Measurements from ENCODE around the gene TMEM163. TPM values are rescaled to one million over a fixed set of nuclear protein-coding genes. Genes with fewer than 3 reads are reported as not detected.

The TMEM163 gene
- total RNA-seq, 1 experiment from 2014 or later: 0.04 TPM

- Histone ChIP-seq H3K27ac (no peak overlapping the region), H3K9me3 (replicated peaks) (0 out of 2 replicates have a peak, but pooled peaks cover 2% of the 10 kb centered on the region), H3K36me3 (peaks cover 40% of the 10 kb centered on the region), H3K4me1 (no peaks in the 10 kb centered on the region), H3K27me3 (no peaks in the 10 kb centered on the region), H3K4me3 (no peak overlapping the region)
- DNase-seq: no peak
Observed at GRCh38 chr2:134425724-134426496, 292.9 kb downstream of the TMEM163 start.

- Histone ChIP-seq H3K27me3 (no peaks in the 10 kb centered on the region), H3K4me1 (no peaks in the 10 kb centered on the region), H3K9me3 (replicated peaks) (0 out of 2 replicates have a peak, but pooled peaks cover 2% of the 10 kb centered on the region), H3K36me3 (peaks cover 30% of the 10 kb centered on the region), H3K4me3 (no peak overlapping the region), H3K27ac (no peak overlapping the region)
- no peak for DNase-seq
Observed at GRCh38 chr2:134421556-134422328, 297.1 kb downstream of the TMEM163 start.

DNA sequence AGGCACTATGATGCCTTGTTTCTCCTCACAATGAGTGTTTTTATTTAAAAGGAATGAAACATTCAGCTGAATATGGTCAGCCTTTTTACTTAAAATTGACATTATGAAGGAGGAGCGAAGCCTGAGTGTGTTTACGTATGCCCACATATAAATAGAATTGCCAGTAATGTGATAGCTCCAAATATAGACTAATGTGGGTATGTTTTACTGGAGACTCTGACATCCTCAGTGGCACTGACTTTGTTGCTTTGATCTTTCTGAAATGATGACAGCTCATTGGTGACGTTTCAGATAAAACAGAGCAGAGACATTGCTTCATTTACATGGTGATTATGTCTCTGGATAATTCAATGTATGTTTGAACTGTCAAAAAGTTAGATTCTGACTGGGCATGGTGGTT, 297.9 kb downstream of the TMEM163 start:
- no peak for DNase-seq
- Histone ChIP-seq H3K9me3 (replicated peaks) (no peaks in the 10 kb centered on the region), H3K4me3 (no peak overlapping the region), H3K27ac (no peak overlapping the region), H3K27me3 (no peaks in the 10 kb centered on the region), H3K36me3 (peaks cover 25% of the 10 kb centered on the region), H3K4me1 (no peaks in the 10 kb centered on the region)

DNA sequence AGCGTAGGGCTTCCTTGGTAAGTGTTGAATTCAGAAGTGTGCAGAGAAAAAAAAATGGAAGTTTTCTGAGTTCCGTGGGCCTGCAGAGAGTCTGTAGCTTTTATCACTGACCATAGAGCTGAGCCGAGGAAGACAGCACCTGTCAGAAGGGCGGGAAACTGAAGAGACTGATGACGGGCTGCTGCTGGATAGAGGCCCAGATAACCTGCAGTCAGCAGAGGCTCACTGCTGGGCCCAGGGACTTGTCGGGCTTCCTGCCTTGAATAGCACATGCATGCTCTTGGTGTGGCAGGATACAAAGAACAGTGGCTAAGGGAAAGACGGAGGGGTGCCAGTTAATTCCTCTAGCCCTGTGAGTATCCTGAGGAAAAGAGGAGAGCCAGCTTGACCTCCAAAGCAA, 298.5 kb downstream of the TMEM163 start:
- no peak overlapping the region for H3K27ac ChIP-seq
- H3K4me1 ChIP-seq: no peaks in the 10 kb centered on the region
- no peak for DNase-seq

DNA sequence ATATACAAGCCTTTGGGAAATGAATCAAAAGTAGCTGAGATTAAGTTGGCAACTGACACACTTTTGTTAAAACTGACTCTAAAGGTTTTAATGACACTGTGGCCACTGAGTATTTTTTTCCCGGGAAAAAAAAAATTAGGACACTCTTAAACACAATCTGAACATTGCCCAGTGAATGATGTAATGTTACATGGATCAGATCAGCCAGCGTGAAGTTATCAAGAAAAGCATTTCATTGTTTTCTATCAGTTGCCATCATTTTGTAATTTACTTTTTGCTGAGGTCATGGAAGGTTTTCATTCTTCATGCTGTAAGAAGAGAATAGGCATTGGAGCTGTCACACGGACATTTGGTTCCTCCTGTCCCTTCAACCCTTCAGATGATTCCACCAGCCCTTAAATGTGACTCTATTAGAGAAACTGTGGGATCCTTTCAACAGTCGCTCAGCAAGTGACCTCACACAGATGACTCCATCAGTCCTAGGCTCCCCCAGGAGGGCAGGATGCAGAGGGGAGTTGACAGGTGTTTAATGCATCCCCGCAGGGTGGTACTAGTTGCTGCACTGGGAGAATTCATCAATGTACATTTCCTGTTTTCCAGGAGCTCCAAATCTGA, 300.7 kb downstream of the TMEM163 start:
- DNase-seq: peak in 1 of 2 experiments; percentile 20
- no peak overlapping the region for H3K4me3 ChIP-seq
- H3K9me3 ChIP-seq (replicated peaks): no peaks in the 10 kb centered on the region
- H3K27me3 ChIP-seq: no peaks in the 10 kb centered on the region
- H3K36me3 ChIP-seq: peaks cover 24% of the 10 kb centered on the region
- no peaks in the 10 kb centered on the region for H3K4me1 ChIP-seq
- H3K27ac ChIP-seq: no peak overlapping the region

More for the DNA sequence above, 298.5 kb downstream of the TMEM163 start:
- no peak overlapping the region for H3K4me3 ChIP-seq
- peaks cover 28% of the 10 kb centered on the region for H3K36me3 ChIP-seq
- H3K9me3 ChIP-seq (replicated peaks): no peaks in the 10 kb centered on the region
- H3K27me3 ChIP-seq: no peaks in the 10 kb centered on the region

DNA sequence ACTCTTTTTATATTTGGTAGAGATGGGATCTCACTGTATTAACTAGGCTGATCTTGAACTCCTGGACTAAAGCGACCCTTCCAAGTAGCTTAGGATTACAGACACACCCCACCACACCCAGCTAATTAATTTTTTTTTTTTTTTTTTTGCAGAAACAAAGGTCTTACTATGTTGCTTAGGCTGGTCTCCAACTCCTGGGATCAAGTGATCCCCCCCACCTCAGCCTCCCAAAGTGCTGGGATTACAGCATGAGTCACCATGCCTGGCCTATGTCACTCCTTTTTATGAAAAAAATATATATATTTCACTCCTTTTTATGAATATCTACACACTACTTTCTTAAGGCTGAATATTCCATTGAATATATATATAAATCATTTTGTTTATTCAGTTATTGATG, 302.2 kb downstream of the TMEM163 start:
- peaks cover 8% of the 10 kb centered on the region for H3K4me1 ChIP-seq
- peaks cover 14% of the 10 kb centered on the region for H3K36me3 ChIP-seq
- no peaks in the 10 kb centered on the region for H3K27me3 ChIP-seq
- DNase-seq: peak; percentile 20 to 48
- H3K27ac ChIP-seq: no peak overlapping the region
- H3K4me3 ChIP-seq: no peak overlapping the region
- no peaks in the 10 kb centered on the region for H3K9me3 ChIP-seq (replicated peaks)

- Histone ChIP-seq H3K36me3 (peaks cover 14% of the 10 kb centered on the region), H3K27ac (no peak overlapping the region), H3K9me3 (replicated peaks) (no peaks in the 10 kb centered on the region), H3K4me3 (no peak overlapping the region), H3K4me1 (peaks cover 15% of the 10 kb centered on the region), H3K27me3 (no peaks in the 10 kb centered on the region)
- no peak for DNase-seq
Observed at GRCh38 chr2:134416018-134416417, 302.8 kb downstream of the TMEM163 start.

- no peak overlapping the region for H3K27ac ChIP-seq
- no peak overlapping the region for H3K4me3 ChIP-seq
- H3K4me1 ChIP-seq: peaks cover 23% of the 10 kb centered on the region
- no peaks in the 10 kb centered on the region for H3K27me3 ChIP-seq
- H3K9me3 ChIP-seq (replicated peaks): no peaks in the 10 kb centered on the region
- DNase-seq: no peak
- peaks cover 12% of the 10 kb centered on the region for H3K36me3 ChIP-seq
Observed at GRCh38 chr2:134413912-134414311, 304.9 kb downstream of the TMEM163 start.

DNA sequence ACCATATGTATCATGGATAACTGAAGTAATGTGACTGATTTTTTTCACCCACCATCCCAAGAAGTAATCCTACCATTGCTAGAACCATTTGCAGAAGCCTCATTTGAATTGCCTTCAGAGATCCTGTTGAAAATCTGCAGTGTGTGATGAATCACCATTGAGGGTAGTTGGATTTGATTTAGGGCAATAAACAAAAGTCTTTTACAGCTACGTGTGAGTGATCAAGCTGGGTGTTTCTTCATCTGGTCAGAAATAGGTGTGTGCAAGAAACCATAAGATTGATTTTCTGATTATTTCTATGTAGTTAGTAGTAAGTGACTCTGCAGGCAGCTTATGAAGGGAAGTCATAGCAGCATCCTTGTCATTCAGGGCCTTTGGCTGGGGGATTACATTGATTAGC, 305.4 kb downstream of the TMEM163 start:
- DNase-seq: no peak
- Histone ChIP-seq H3K4me3 (no peak overlapping the region), H3K9me3 (replicated peaks) (no peaks in the 10 kb centered on the region), H3K36me3 (peaks cover 10% of the 10 kb centered on the region; the same call in 1 of the 2 replicates), H3K4me1 (peaks cover 28% of the 10 kb centered on the region), H3K27me3 (no peaks in the 10 kb centered on the region), H3K27ac (no peak overlapping the region)

DNA sequence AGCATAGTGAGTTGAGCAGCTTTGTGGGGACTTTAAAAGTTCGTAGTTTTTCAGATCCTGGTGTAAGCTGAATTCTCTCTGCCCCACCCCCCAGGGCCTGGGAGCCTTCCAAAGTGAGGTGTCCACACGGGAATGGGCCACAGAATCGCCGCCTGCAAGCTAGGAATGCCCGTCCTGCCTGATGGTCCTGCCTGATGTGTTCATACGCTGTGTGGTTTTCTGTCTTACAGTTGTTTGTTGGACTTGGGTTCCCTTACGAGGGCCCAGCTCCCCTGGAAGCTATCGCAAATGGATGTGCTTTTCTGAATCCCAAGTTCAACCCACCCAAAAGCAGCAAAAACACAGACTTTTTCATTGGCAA, 306.2 kb downstream of the TMEM163 start:
- Histone ChIP-seq H3K4me1 (peaks cover 28% of the 10 kb centered on the region), H3K27me3 (no peaks in the 10 kb centered on the region), H3K9me3 (replicated peaks) (no peaks in the 10 kb centered on the region), H3K36me3 (peaks cover 10% of the 10 kb centered on the region; the same call in 1 of the 2 replicates), H3K4me3 (no peak overlapping the region), H3K27ac (no peak overlapping the region)
- DNase-seq: no peak

- H3K9me3 ChIP-seq (replicated peaks): no peaks in the 10 kb centered on the region
- peak overlapping the region; percentile 59 for H3K27ac ChIP-seq
- H3K4me3 ChIP-seq: no peak overlapping the region
- peaks cover 10% of the 10 kb centered on the region; the same call in 1 of the 2 replicates for H3K36me3 ChIP-seq
- peak; percentile 81 to 91 for DNase-seq
- H3K27me3 ChIP-seq: no peaks in the 10 kb centered on the region
- H3K4me1 ChIP-seq: peaks cover 28% of the 10 kb centered on the region
Observed at GRCh38 chr2:134411828-134412638, 306.8 kb downstream of the TMEM163 start.

DNA sequence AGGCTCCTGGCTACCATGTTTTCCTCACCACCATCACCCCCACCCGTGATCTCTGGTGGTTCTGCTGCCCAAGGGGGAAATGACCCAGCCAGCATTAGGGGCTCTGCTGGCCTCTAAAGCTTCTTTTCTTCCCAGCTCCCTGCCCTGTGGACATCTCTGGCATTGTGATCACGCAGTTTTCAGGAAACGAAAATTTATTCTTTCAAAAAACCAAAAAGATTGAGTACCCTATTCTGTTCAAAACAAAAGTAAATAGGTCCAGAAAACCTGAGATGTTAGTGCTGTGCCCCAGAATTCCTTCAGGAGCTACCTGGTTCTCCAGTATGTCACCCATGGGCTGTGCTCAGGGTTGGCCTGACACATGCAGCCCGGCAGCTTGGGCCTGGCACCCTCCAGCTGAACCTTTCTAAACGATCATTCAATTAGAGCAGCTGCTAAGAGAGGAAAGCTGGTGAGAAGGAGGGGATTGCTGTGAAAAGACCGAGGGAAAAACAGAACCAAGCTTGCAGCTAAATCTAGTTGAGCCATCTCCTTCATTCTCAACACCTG, 307.4 kb downstream of the TMEM163 start:
- peak; percentile 18 to 62 for DNase-seq
- H3K27me3 ChIP-seq: no peaks in the 10 kb centered on the region
- H3K27ac ChIP-seq: peak overlapping the region; percentile 59
- H3K4me3 ChIP-seq: no peak overlapping the region
- no peaks in the 10 kb centered on the region for H3K9me3 ChIP-seq (replicated peaks)
- H3K4me1 ChIP-seq: peaks cover 28% of the 10 kb centered on the region
- peaks cover 10% of the 10 kb centered on the region; the same call in 1 of the 2 replicates for H3K36me3 ChIP-seq

DNA sequence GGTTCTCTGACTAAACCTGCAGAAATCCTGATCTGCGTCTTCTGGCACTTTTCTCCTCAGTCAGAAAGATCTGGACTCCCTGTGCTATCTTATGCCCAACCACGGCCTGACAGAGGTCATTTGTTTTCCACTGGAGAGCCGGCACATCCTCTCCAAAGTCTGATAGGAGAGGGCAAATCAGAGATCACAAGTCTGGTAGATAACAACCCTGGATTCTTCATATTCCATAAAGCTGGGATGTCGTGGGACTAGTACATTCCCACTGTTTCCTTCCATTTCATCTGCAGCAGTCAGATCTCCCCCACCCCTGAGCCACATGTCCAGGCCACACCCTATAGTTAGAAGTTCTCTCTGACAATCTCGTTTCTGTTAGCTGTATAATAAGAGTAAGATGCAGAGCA, 308.0 kb downstream of the TMEM163 start:
- Histone ChIP-seq H3K36me3 (peaks cover 8% of the 10 kb centered on the region; the same call in 1 of the 2 replicates), H3K4me3 (no peak overlapping the region), H3K27me3 (no peaks in the 10 kb centered on the region), H3K27ac (0 out of 2 replicates have a peak overlapping the region, but pooled peaks have one; percentile 59), H3K9me3 (replicated peaks) (no peaks in the 10 kb centered on the region), H3K4me1 (peaks cover 28% of the 10 kb centered on the region)
- no peak for DNase-seq

DNA sequence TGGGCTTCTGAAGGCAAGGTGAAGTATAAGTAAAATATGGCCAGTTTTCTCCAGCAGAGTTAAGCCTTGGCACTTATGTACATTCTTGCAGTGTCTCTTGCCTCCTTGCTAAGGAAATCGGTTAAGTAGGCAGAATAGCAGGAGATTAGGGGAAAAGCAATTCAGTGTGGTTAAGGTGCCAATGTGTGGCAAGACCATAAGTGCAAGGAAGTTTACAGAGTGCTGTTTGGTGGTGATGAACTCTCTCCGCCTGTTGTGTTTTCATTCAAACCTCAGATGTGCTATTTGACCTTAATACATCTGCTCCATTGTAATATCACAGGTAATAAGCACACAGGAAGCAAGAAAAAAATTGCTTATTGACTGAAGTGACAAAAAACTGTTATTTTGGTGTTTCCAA, 308.8 kb downstream of the TMEM163 start:
- no peak overlapping the region for H3K4me3 ChIP-seq
- H3K27ac ChIP-seq: no peak overlapping the region
- no peaks in the 10 kb centered on the region for H3K9me3 ChIP-seq (replicated peaks)
- no peaks in the 10 kb centered on the region for H3K27me3 ChIP-seq
- peaks cover 28% of the 10 kb centered on the region for H3K4me1 ChIP-seq
- no peak for DNase-seq
- H3K36me3 ChIP-seq: peaks cover 6% of the 10 kb centered on the region; the same call in 1 of the 2 replicates
